NB4 (cell line): ENCODE measurements around the gene DCDC2B.
A peak's percentile ranks its signal among the peaks of the same experiment; 100 is the strongest.

Source experiments
- DNase-seq: peaks from one replicate; pipeline ENCODE4 v3.0.0; 2010; ENCODE audit warnings: low read depth
- H3K4me3 ChIP-seq: one replicate; pipeline ENCODE4 v1.5.1; 2011; ENCODE audit warnings: mild to moderate bottlenecking, low read depth, low read length, moderate library complexity
- CTCF ChIP-seq: IDR thresholded peaks from one replicate; pipeline ENCODE4 v1.5.1; 2012; ENCODE audit warnings: low read depth, low read length
- MAX ChIP-seq: IDR thresholded peaks from 2 replicates; pipeline ENCODE4 v1.6.1; 2011; ENCODE audit warnings: low read depth, low read length
- MYC ChIP-seq: IDR thresholded peaks from 2 replicates; pipeline ENCODE4 v1.6.1; 2011; ENCODE audit warnings: low read depth, low read length
- POLR2A ChIP-seq: IDR thresholded peaks from 2 replicates; pipeline ENCODE4 v1.6.1; 2011; ENCODE audit warnings: mild to moderate bottlenecking; ENCODE audit not compliant: insufficient read length; ENCODE audit errors: extremely low read depth

The DCDC2B gene

GRCh38 chr1:32242341-32242851 is 33.5 kb downstream of the DCDC2B start:
- TF ChIP-seq MYC: no peak
- no peak for TF ChIP-seq POLR2A
- TF ChIP-seq MAX: no peak
- no peak for TF ChIP-seq CTCF
- peak; percentile 63 for DNase-seq
- no peak overlapping the region for H3K4me3 ChIP-seq

GRCh38 chr1:32246888-32247273 is 38.0 kb downstream of the DCDC2B start, which contains the start of gene FAM167B:
Gene FAM167B, plus strand, starts transcription at chr1:32247222. Its CDS starts 200 bp downstream, at chr1:32247422.
- DNase-seq: no peak
- no peak within 1 kb of the TSS for H3K4me3 ChIP-seq
- TF ChIP-seq MAX (no peak), CTCF (no peak), MYC (no peak), POLR2A (no peak)

GRCh38 chr1:32247452-32247851 is 38.6 kb downstream of the DCDC2B start:
- DNase-seq: no peak
- TF ChIP-seq MAX: no peak
- TF ChIP-seq POLR2A: no peak
- TF ChIP-seq MYC: no peak
- TF ChIP-seq CTCF: no peak

GRCh38 chr1:32247983-32248889 is 39.3 kb downstream of the DCDC2B start:
- peak; percentile 70 for DNase-seq
- H3K4me3 ChIP-seq: no peak overlapping the region

More at GRCh38 chr1:32247452-32247851, 38.6 kb downstream of the DCDC2B start:
- H3K4me3 ChIP-seq: no peak overlapping the region

GRCh38 chr1:32249831-32250525 is 41.1 kb downstream of the DCDC2B start:
- DNase-seq: no peak
- TF ChIP-seq MAX (no peak), CTCF (no peak), POLR2A (no peak), MYC (no peak)
- H3K4me3 ChIP-seq: no peak overlapping the region

More at GRCh38 chr1:32247983-32248889, 39.3 kb downstream of the DCDC2B start:
- no peak for TF ChIP-seq MYC
- peak; percentile 84 for TF ChIP-seq CTCF
- TF ChIP-seq POLR2A: no peak
